Measurements from ENCODE around the gene ADGRB3.

- TF ChIP-seq POLR2A (IDR thresholded peaks at IDR 0.05; ENCODE audit: low read length) (no peak), GATA1 (IDR thresholded peaks at IDR 0.05; ENCODE audit: low read depth, low read length) (no peak)
These were observed 353.6 kb downstream of the ADGRB3 start for GRCh38 chr6:68988698-68989097.
